ENCODE results near the gene FEV. TPM values are rescaled to one million over a fixed set of nuclear protein-coding genes. Genes with fewer than 3 reads are reported as not detected.
A peak's percentile ranks its signal among the peaks of the same experiment; 100 is the strongest.

The FEV gene
- total and polyA plus RNA-seq, 10 donors, result not detected

DNA sequence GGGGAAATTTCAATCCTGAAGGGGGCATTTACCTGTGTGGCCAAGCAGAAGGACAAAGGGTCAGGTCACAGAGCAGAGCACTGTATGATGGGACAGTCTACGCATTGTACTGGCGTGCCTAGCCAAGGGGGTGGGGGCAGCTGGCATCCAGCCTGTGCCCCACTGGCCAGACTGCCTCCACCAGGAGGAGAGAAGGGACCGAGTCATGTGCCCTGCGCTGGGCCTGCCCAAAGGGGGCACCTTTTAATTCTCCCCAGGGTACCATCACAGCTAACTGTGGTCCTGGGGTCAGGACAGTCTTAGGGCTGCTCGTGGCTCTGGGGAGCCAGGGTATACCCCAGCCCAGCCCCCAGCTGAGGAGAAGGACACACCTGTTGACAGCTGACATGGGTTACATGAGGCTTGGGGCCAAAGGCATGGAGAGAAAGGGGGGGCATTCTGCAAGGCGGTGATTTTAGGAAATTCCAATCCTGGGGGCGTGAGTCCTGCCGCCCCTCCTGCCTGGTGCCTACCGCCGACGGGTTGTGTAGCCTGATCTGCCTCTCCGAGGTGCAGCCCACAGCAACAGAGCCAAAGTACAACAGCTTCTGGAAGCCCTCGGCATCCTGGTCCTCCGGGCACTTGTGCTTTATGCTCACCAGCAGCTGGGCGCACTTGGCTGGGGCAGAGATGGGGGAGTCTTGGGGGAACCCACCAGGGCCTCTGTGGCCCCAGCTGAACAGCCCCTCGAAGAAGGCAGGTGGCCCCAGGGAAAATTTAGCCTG, 45.4 kb upstream of the FEV start:
- Histone ChIP-seq H3K27ac (no peak overlapping the region), H3K4me1 (no peaks in the 10 kb centered on the region), H3K36me3 (no peaks in the 10 kb centered on the region), H3K4me3 (no peak overlapping the region), H3K9me3 (no peaks in the 10 kb centered on the region), H3K27me3 (replicated peaks in 1 of 7) (peaks cover 0 to 64% (median 12%) of the 10 kb centered on the region in 7 donors)
- DNase-seq, result no peak
- intact Hi-C loops (cut with DNase I; ENCODE audit: low total_unique reads), result no loop called here
- no peak for TF ChIP-seq POLR2A (IDR thresholded peaks at IDR 0.05)
- TF ChIP-seq, protein P1, sequence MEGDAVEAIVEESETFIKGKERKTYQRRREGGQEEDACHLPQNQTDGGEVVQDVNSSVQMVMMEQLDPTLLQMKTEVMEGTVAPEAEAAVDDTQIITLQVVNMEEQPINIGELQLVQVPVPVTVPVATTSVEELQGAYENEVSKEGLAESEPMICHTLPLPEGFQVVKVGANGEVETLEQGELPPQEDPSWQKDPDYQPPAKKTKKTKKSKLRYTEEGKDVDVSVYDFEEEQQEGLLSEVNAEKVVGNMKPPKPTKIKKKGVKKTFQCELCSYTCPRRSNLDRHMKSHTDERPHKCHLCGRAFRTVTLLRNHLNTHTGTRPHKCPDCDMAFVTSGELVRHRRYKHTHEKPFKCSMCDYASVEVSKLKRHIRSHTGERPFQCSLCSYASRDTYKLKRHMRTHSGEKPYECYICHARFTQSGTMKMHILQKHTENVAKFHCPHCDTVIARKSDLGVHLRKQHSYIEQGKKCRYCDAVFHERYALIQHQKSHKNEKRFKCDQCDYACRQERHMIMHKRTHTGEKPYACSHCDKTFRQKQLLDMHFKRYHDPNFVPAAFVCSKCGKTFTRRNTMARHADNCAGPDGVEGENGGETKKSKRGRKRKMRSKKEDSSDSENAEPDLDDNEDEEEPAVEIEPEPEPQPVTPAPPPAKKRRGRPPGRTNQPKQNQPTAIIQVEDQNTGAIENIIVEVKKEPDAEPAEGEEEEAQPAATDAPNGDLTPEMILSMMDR (IDR thresholded peaks at IDR 0.05 in 8 of 11, conservative IDR thresholded peaks at IDR 0.05 in 3 of 11), result no peak
- no peak for TF ChIP-seq POLR2AphosphoS5 (IDR thresholded peaks at IDR 0.05)
- WGBS, 5 donors, result 79 to 87% (median 79%) methylated on average over 11 to 16 of the region's 16 CpGs

DNA sequence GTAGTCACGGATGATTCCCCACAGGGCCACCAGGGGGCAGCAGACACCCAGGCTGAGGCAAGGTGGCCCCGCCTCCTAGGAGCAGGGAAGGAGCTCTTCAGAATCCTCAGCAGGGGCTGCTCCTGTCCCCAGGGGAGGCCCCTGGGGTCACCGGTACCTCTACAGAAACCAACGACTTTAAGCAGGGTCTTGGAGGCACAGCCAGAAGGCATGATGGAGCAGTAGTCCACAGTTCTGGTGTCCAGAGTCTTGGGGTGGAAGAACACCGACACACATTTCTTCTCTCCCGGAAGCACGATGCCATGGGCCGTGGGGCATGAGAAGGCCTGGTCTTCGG, 44.8 kb upstream of the FEV start:
- H3K9me3 ChIP-seq, result no peaks in the 10 kb centered on the region
- no peak overlapping the region for H3K27ac ChIP-seq
- no peak overlapping the region for H3K4me3 ChIP-seq
- WGBS, 5 donors, result 39 to 59% (median 42%) methylated on average over 5 to 9 of the region's 9 CpGs
- H3K27me3 ChIP-seq (replicated peaks in 1 of 7), result peaks cover 0 to 58% (median 12%) of the 10 kb centered on the region in 7 donors
- intact Hi-C loops (cut with DNase I; ENCODE audit: low total_unique reads), result no loop called here
- DNase-seq, result peak; percentile 92
- no peaks in the 10 kb centered on the region for H3K36me3 ChIP-seq
- TF ChIP-seq, protein P1 (IDR thresholded peaks at IDR 0.05 in 8 of 11, conservative IDR thresholded peaks at IDR 0.05 in 3 of 11), result peak; percentile 58 to 95 (median 93)
- TF ChIP-seq POLR2AphosphoS5 (IDR thresholded peaks at IDR 0.05), result no peak
- no peaks in the 10 kb centered on the region for H3K4me1 ChIP-seq

DNA sequence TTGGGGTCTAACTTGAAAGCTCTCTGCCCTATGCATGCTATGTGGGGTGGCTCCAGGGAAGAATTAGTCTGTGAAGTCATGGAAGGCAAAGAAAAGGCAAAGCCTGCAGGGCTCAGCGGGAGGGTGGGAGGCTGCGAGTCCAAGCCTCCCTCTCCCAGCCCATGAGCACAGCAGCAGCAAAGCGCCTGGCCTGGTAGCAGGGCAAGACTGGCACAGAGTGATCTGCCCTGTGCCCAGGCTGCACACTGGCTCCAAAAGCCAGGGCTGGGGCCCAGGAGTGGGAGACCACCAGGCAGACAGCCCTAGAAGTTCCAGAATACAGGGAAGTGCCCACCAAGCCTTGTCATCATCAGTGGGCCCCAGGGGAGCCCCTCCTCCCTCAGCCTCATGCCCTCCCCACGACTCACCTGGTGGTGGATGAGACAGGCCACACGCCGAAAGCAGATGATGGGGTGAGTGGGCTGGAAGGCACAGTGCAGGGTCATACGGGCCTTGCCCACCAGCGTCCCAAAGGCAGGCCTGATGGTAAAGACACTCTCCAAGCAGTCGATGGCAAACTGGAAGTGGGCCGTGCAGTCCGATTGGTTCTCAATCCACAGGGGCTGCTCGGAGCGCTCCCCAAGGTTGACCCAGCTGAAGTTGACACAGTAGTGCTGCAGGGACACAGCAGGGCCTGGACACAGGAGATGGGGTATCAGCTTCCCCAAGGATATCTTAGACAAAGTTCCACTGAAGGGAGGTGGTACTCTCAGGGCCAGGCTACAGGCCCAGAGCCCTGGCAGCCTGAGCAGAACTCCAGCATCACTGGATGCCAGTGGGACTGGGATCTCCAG, 44.2 kb upstream of the FEV start:
- H3K4me1 ChIP-seq, result no peaks in the 10 kb centered on the region
- peaks cover 0 to 54% (median 12%) of the 10 kb centered on the region in 7 donors for H3K27me3 ChIP-seq (replicated peaks in 1 of 7)
- WGBS, 5 donors, result 55 to 79% (median 70%) methylated on average over 9 to 13 of the region's 13 CpGs
- H3K4me3 ChIP-seq, result no peak overlapping the region
- H3K36me3 ChIP-seq, result no peaks in the 10 kb centered on the region
- H3K9me3 ChIP-seq, result no peaks in the 10 kb centered on the region
- TF ChIP-seq POLR2AphosphoS5 (IDR thresholded peaks at IDR 0.05) (no peak), POLR2A (IDR thresholded peaks at IDR 0.05) (no peak)
- TF ChIP-seq, protein P1 (IDR thresholded peaks at IDR 0.05 in 8 of 11, conservative IDR thresholded peaks at IDR 0.05 in 3 of 11), result no peak
- intact Hi-C loops (cut with DNase I; ENCODE audit: low total_unique reads), result no loop called here
- H3K27ac ChIP-seq, result no peak overlapping the region
- DNase-seq, result peak; percentile 60

GRCh38 chr2:219028141-219028540, 43.2 kb upstream of the FEV start:
- H3K4me3 ChIP-seq, result no peak overlapping the region
- H3K36me3 ChIP-seq, result no peaks in the 10 kb centered on the region
- WGBS, 5 donors, result 72 to 89% (median 77%) methylated on average over 4 to 5 of the region's 5 CpGs
- peak; percentile 43 for DNase-seq
- no peaks in the 10 kb centered on the region for H3K9me3 ChIP-seq
- intact Hi-C loops (cut with DNase I; ENCODE audit: low total_unique reads), result no loop called here
- TF ChIP-seq POLR2A (IDR thresholded peaks at IDR 0.05), result no peak
- TF ChIP-seq, protein P1 (IDR thresholded peaks at IDR 0.05 in 8 of 11, conservative IDR thresholded peaks at IDR 0.05 in 3 of 11), result no peak
- no peak for TF ChIP-seq POLR2AphosphoS5 (IDR thresholded peaks at IDR 0.05)
- H3K4me1 ChIP-seq, result no peaks in the 10 kb centered on the region
- no peak overlapping the region for H3K27ac ChIP-seq
- H3K27me3 ChIP-seq (replicated peaks in 1 of 7), result peaks cover 0 to 57% (median 12%) of the 10 kb centered on the region in 7 donors
